AG08395 (cell line): ENCODE measurements around the gene SERTAD2.

Experiments used
- DNase-seq: peaks from one replicate; pipeline ENCODE4 v3.0.0; 2012; ENCODE audit warnings: mixed read lengths, low spot score

Gene SERTAD2

DNA sequence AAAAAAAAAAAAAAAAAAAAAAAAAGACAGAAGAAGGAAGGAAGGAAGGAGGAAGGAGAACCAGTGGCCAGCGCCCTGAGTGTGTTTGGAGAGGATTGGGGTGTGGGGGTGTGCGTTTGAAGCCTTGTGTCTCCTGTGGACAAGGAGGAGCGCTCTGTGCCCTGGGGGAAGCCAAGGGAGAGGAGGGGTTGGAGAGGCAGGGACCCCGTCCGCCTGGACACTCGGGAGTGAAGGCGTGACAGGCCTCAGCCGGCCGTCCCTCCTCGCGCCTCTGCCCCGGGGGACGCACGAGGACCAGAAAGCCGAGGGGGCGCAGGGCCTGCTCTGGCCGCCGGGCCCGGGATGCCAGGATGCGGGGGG is 44.9 kb downstream of the SERTAD2 start:
- DNase-seq = no peak

DNA sequence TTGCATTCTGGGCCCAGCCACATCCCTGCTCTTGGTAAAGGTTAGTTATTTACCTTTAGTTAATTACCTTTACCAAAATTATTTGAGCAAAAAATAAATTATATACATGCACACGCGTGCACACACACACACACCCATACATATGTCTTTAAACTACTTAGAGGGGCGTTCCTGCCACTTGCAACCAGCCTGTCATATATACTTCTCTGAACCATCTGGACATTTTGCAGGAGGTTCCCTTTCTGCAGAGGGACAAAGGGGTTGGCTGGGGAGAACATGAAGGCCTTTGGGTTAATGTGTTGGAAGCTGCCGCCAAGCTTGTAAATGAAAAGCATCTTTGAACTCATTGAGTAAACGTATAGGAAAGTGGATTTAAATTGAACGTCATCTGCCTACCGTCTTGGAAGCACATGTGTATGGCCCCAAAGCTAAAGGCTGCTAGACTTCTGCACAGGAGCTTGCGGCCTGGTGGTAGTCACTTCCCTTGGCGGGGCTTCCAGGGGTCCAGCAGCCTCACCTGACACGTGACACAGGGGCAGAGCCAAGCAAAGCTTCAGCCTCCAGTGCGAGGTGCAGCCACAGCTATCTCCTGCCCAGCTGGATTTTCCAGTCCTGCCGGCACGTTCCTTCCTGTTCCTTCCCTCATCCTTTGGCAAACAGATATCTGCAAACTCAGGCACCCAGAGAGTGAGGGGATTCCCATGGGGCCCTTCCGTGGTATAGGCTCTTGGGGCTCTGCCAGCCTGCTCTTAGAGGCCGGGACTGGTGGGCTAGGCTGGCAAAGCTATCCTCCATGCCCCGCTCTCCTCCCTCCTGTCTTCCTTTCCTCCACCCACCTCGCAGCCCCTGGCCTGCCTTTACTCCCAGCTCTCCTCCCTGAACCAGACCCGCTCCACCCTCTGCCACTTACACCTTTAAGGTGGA is 46.1 kb downstream of the SERTAD2 start:
- no peak for DNase-seq

DNA sequence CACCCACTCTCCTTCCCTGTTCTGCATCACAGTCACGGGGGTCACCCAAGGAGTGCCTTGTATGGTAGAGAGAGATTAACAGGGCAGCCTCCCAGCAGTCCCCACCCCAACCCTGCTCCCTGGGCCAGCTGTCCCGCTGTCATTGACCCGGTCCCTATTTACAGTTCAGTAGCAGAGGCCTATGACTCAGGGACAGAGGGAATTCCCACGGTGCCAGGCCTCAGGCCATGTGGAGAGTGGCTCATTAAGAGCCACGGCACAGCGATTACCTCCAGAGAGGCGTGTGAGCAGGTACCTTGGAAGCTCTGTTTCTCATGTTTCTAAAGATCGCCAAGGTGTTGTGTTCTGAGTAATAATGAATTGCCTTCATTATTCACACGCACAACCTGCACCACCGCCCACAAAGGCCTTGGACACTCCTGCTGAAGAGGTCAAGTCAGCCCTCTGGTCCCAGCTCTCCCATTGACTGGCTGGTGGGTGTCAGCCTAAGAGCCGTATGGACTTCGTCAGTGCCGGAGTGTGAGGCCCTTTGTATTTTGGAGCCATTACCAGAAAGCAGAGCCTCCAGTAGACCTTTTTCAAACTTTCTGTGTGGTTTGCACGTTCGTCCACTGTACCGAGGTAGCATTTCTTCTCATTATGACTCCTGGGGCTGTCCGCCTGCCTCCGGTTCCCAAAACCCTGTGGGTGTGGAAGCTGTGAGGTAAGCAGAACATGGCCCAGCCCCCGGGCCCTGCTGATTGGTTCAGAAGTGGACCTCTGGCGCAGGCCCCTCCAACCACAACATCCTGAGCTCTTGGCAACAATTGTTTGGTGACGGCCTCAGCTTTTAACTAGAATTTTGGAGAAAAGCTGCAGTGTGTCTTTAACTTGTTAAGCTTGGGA is 47.0 kb downstream of the SERTAD2 start:
- DNase-seq = peak; percentile 68

DNA sequence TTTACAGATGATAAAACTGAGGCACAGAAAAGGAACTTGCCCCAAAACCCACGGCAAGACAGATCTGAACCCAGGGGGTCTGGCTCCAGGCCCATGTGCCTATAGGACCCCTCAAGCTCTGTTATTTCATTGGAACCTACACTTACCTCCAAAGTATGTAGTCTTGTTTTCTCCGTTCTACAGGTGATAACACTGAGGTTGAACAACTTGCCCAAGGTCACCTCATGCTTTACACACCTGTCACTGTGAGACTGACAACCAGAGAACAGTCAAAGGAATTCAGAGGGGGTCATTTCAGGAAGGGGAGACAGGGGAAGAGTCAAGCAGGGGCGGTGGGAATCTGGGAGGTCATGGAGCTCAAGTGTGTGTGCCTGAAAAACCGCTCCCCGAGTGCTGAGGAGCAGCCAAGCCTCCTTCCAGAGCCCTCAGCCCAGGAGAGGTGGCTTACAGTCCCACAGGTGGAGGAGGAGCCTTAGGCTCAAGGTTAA is 47.7 kb downstream of the SERTAD2 start:
- DNase-seq = no peak

DNA sequence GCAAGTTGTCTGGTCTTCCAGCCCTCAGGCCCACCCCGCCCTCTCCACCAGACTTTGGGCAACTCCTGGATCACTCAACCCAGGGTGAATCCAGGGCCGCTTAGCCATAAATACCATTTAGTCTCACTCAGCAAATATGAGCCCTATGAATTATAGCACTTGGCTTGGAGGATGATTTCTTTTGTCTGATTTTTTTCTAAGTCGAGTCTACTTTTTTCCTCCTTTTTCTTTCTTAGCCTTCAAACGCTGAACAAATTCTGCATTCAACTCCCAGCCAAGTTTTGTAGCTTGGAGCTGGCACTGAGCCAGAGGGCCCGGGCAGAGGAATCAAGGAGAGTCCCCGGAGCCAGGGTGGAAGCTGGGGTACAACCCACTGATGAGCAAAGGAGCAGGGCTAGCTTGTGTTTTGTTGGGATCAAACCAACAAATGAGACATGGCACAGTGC is 48.7 kb downstream of the SERTAD2 start:
- peak; percentile 89 for DNase-seq

DNA sequence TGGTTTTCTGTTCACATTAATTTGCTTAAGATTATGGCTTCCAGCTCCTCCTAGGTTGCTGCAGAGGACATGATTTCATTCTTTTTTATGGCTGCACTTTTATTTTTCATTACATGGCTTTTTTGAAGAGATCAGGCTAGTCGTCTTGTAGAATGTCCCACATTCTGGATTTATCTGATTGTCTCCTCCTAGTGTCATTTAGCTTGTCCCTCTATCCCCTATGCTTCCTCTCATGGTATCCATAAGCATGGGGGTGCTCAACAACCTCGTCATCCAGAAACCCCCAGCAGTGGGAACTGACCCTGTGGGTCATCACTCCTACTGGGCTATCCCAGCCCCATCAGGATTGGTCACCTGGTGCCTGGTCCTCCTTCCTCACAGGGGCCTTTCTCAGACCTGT is 49.6 kb downstream of the SERTAD2 start:
- no peak for DNase-seq

DNA sequence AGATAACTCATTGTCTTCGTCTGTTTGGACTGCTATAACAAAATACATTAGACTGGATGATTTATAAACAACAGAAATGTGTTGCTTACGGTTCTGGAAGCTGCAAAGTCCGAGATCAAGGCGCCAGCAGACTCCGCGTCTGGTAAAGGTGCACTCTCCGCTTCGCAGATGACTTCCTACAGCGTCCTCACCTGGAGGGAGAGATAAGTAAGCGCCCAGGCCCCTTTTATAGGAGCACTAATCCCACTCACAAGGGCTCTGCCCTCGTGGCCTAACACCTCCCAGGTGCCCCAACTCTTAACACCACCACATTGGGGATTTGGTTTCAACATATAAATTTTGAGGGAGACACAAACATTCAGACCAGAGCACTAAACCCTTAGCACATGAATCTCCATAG is 51.3 kb downstream of the SERTAD2 start:
- no peak for DNase-seq

DNA sequence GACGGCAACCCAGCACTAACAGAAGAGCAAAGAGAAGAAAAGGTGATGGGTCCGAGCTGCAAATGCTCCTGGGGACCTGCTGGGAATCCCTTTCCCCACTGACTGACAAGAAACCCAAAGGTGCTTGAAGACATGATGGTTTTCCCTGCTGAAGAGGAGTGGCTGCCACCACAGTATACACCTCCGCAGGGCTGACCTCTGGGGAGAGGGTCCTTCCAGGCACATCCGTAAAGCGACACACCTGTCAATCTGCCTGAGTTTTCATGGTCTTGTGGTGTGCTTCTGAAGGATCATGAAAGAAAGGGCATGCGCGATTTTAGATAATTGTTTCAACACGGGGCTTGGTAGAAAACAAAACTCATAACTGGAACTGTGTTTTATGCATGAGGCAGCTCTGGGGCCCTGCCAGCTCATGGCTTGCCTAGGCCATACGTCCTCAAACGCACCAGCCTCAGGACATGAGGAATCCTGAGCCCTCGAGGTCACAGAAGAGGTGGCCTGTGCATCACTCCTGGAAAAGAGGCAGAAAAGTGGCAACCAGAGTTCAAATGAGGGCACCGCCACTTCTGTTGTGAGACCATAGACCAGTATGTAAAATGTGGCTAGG is 51.8 kb downstream of the SERTAD2 start:
- DNase-seq = no peak

DNA sequence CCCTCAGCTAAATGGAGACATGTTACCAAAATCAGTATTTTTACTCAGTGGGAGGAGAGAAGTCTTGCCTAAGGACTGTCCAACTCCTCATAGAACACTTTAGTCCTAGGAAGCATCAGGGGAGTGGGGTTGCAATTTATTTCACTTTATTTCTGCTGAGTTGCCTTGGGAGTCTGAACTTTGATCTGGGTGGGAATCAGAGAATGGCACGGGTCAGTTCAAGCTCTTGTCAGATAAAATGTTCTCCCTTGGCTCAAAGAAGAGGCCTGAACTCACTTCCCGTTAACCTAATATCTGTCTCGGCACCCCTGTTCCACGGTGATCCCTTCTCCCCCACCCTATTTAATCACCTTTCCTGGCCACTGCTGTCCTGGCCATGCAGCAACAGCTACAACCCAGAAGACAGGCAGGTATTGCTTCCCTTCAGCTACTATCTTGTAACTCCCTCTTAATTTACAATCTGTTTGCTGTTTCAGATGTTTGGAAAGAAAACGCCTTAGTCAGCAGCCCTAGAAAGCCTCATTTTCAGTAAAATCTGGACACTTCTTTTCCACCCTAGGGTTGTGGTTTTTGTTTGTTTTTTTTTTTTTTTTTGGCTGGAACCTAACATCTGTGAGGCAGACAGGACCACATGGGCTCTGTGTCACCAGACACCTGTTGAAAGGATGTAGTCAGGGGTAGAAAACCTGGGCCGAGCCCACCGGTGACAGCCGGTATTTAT is 52.5 kb downstream of the SERTAD2 start:
- DNase-seq = peak; percentile 26

DNA sequence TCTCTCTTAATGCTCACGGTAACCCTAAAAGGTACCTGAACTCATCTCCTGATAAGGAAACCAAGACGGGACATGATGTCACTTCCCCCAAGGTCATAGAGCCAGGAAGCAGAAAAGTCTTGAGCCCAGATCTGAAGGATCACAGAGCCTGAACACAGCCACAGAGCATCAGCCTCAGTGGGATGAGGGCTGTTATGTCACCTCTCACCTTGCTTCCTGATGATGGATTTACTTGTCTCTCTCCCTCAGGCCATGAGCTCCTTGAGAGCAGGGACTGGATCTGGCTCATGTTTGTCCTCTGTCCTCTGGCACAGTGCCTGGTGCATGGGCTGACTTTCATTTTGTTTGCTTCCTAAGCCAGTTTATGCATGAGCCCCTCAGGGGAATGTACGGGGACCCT is 54.2 kb downstream of the SERTAD2 start:
- DNase-seq = no peak

DNA sequence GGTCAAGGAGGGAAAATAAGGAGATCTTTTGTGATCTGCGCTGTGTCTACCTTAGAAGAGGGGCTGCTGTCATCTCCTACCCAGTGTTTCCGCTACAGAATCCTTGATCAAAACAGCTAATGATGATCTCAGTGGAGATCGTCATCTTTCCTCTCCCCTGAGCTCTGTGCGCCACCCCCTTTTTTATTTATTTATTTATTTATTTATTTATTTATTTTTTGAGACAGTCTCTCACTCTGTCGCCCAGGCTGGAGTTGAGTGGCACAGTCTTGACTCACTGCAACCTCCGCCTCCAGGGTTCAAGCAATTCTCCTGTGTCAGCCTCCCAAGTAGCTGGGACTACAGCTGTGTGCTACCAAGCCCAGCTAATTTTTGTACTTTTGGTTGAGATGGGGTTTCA is 55.5 kb downstream of the SERTAD2 start:
- no peak for DNase-seq

DNA sequence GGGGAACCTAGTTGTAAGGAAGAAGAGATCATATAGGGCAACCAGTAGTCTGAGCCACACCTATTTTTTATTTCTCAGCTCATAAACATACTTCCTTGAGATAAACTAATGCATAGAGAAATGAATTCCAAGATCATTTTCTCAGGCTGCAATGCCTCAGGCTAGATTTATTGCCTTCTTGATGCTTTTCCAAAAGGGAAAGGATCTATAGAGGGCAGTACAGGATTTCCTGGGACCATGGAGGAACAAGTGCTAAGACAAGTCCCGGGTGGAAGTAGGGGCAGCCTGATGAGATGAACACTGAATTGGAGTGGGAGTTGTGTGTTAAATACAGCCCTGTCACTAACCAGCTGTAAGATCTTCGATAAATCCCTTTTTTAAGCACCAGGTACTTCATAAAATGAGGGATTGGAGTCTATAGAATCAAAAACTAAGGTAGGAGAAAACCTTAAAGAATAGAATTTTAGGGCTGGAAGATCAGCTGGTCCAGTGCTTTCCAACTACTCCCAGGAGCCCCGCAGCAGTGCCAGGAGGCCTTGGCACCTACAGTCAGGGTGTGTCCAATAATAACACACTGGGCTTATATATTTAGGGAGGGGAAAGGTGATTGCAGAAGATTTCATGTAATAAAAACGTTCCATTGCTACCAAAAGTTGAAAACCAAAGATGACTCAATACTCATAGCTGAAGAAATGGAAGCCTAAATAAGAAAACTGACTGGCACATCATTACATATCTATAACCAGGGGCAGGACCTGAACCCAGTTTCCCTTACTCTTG is 58.1 kb downstream of the SERTAD2 start:
- DNase-seq = no peak

DNA sequence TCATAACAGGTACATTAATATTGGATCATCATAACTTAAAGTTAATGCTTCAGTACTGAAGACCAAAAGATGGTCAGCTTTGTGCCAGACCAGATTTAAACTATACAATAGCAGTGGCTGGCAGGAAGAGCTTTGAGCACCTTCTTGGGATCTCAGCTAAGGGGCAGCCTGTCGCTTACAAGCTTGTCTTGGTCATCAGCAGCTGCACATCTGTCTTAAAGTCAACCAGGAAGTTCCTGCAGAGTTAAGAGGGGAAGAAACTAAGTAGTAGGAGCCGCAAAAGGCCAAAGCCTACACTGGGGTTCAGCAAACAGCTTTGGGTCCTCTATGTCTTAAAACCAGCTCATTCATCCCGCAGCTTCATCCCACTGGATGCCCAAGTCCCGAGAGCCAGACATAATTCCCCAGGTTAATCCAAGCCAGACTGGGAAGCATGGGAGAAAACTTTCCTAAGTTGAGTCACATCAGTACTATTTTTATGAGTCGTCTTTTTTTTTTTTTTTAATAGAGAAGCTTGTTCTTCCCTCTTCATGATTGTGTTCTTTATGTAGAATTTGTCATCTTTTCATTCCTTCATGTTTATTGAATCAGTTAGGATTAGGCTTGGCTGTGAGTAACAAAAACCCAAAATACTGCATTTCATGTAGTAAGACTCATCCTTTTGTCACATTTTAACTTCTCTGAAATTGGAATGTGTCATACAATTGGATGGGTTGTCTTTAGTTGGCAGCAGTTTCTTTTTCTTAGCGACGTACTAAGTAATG is 59.3 kb downstream of the SERTAD2 start:
- DNase-seq = peak; percentile 70

DNA sequence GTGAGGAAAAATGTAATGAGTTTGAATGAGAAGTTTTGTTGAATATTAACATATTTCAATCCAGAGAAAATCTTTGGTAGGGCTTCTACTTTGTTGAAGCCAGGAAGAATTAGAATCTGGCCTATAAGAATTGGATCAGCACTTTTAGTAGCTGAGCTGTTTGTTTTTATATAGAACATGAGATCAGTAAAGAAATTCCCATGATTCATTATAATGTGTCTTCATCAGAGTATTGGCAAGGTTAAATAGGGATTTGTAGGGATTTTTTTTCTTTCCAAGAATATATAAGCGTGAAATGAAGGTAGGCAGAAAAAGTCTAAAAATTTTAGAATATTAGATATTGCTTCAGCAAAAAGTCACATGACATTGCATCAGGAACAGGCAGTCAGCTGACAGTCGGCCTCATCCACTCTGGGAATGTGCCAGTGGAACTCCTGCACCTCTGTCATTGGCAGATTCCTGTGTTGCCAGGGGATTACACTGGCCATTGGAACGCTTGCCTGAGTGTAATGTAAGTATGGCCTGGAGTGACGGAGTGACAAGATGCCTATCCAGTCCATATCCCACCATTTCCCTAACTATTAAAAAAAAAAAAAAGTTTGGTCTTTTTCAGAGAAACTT is 60.6 kb downstream of the SERTAD2 start:
- DNase-seq = no peak

DNA sequence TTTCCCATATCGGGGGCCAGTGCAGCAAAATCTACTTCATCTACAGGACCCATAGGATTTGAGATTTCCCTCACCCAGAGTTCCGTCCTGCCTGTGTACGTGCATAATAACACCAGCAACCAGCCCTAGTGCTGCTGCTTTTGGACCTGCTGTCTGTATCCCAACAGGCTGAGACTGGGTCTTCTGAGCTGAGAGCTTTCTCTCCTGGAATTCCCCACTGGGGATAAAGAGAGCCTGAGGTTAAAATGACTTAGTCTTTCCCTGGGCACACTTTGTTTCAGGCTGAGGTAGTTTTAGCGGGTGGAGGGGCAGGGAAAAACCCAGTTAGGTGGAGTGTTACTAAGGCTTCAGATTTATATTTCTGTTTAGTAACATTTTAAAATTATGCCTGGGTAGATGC is 62.5 kb downstream of the SERTAD2 start:
- no peak for DNase-seq

DNA sequence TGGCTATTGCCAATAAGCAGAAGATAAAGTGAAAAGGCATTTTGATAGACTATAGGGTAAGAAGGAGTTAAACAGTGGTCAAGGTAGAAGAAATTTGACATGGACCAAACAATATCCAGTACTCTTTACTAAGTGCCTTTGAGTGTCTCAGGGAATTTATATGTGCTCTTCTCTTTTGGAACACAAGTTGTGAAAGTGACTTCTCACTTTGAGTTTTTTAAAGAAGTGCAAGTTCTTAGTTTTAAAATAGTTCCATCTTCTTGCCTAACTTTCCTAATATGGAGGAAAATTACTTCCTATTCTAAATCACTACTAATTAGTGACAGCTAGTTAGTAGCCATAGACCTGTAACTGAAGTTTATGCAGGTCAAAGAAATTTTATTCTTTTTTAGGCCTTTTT is 66.2 kb downstream of the SERTAD2 start:
- no peak for DNase-seq

DNA sequence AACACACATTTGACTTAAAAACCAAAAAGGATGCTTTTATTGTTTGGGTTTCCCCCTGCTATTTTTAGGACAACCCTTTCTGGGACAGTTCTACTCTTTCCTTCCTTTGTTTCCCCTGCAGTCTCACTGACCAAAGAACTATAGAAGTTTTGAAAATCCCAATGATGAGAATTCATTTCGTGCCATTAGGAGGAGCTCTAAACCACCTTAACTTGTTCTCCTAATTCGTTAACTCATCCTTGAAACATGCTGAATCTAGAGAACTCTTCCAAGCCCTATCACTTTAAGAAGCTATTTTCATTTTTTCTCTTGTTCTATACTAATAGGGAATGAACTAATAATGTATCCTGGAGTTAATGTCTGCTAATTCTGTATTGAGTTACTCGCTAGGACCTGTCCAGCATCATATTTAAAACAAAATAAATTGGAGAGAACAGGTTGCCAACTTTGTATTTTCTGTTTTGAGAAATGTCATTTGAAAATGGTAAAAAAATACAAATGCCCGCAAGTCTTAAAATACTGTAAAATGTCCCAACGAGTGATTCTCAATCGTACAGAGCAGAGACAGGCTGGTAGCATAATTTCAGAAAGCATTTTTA is 66.7 kb downstream of the SERTAD2 start:
- peak; percentile 76 for DNase-seq

DNA sequence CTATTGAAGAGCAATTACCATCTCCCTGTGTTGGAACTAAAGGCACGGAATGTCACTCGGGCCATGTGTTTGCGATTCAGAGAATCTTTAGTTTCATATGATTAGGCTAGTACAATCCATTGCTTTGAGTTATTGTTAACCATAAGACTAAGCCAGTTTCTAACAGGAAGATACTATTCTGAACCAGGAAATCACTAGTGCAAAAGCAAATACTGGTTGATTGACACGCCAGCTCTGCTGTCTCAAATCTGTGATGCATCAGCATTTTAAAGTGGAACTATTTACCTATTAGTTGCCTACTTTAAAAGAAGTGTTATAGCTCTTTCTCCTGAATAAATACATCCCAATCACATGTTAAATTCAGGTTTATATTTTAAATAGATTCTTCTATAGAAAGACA is 67.7 kb downstream of the SERTAD2 start:
- DNase-seq = no peak

DNA sequence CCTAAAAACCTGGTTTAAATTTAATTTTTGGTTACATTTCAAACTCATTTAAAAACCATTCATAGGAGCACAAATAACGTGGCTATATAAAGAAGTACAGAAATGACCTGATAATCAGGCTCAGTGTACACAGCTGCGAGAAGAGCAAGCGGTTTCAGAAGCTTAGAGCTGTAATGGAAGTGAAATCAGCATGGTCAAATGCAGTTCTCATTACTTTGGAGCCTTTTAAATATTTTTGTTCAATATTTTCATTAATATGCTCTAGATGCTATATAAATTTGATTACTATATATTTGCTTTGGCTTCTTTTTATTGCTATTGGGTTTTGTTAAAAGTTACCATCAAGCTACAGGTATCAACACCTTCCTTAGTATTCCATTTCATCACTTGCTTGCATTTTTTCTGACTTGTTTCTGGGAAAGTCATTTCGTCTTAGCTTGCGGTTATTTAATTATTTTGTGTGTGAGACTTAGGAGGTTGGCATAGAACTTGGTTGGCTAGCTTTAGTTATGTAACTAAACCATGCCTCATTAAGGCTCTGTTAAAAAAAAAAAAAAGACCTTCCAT is 70.9 kb downstream of the SERTAD2 start:
- no peak for DNase-seq
